ENCODE results near the gene LCORL.
"Not testable (repeated sequence)": the region's sequence is repeated elsewhere in the genome, so short reads cannot be mapped to it uniquely, and the experiment has no call there.

Gene LCORL

GRCh38 chr4:17867276-17867675 is 154.3 kb downstream of the LCORL start:
- Histone ChIP-seq H3K79me2 (ENCODE audit: insufficient read depth, low read length) (no peaks in the 10 kb centered on the region), H3K27me3 (ENCODE audit: insufficient read depth, low read length, poor library complexity, severe bottlenecking) (no peaks in the 10 kb centered on the region), H3K9ac (ENCODE audit: low read depth, low read length, poor library complexity, severe bottlenecking) (no peak overlapping the region), H3K4me1 (ENCODE audit: insufficient read depth, low read length, poor library complexity, severe bottlenecking) (no peaks in the 10 kb centered on the region), H3K9me2 (replicated peaks; ENCODE audit: low read depth, low read length) (peaks cover 5% of the 10 kb centered on the region), H3K4me3 (ENCODE audit: low read length, poor library complexity, severe bottlenecking) (no peak overlapping the region), H3K4me2 (ENCODE audit: low read depth, low read length, poor library complexity, severe bottlenecking) (no peak overlapping the region), H3F3A (ENCODE audit: low read depth) (no peaks in the 10 kb centered on the region), H3K9me3 (ENCODE audit: insufficient read depth, low read depth, low read length) (no peaks in the 10 kb centered on the region), H2AFZ (ENCODE audit: low read length) (no peak overlapping the region), H3K36me3 (ENCODE audit: insufficient read depth, low read length) (no peaks in the 10 kb centered on the region), H4K20me1 (ENCODE audit: insufficient read depth, low read length, poor library complexity, severe bottlenecking) (no peaks in the 10 kb centered on the region)
- TF ChIP-seq EZH2phosphoT487 (IDR thresholded peaks at IDR 0.05; ENCODE audit: borderline replicate concordance), result no peak
- TF ChIP-seq CTCF (conservative IDR thresholded peaks at IDR 0.05; ENCODE audit: low read length), result no peak

- H2AFZ ChIP-seq (ENCODE audit: low read length), result no peak overlapping the region
- no peaks in the 10 kb centered on the region for H3K27me3 ChIP-seq (ENCODE audit: insufficient read depth, low read length, poor library complexity, severe bottlenecking)
- TF ChIP-seq CTCF (conservative IDR thresholded peaks at IDR 0.05; ENCODE audit: low read length) (no peak), EZH2phosphoT487 (IDR thresholded peaks at IDR 0.05; ENCODE audit: borderline replicate concordance) (no peak)
- H3K9ac ChIP-seq (ENCODE audit: low read depth, low read length, poor library complexity, severe bottlenecking), result no peak overlapping the region
- H3K36me3 ChIP-seq (ENCODE audit: insufficient read depth, low read length), result no peaks in the 10 kb centered on the region
- H3F3A ChIP-seq (ENCODE audit: low read depth), result no peaks in the 10 kb centered on the region
- H3K79me2 ChIP-seq (ENCODE audit: insufficient read depth, low read length), result no peaks in the 10 kb centered on the region
- no peaks in the 10 kb centered on the region for H3K4me1 ChIP-seq (ENCODE audit: insufficient read depth, low read length, poor library complexity, severe bottlenecking)
- H3K4me2 ChIP-seq (ENCODE audit: low read depth, low read length, poor library complexity, severe bottlenecking), result no peak overlapping the region
- no peaks in the 10 kb centered on the region for H4K20me1 ChIP-seq (ENCODE audit: insufficient read depth, low read length, poor library complexity, severe bottlenecking)
- H3K9me2 ChIP-seq (replicated peaks; ENCODE audit: low read depth, low read length), result peaks cover 5% of the 10 kb centered on the region
- H3K4me3 ChIP-seq (ENCODE audit: low read length, poor library complexity, severe bottlenecking), result no peak overlapping the region
- no peaks in the 10 kb centered on the region; the same call in 1 of the 2 replicates for H3K9me3 ChIP-seq (ENCODE audit: insufficient read depth, low read depth, low read length)
Measured at GRCh38 chr4:17866810-17867209, 154.7 kb downstream of the LCORL start.

GRCh38 chr4:17865866-17866363 is 155.6 kb downstream of the LCORL start:
- no peaks in the 10 kb centered on the region for H4K20me1 ChIP-seq (ENCODE audit: insufficient read depth, low read length, poor library complexity, severe bottlenecking)
- no peaks in the 10 kb centered on the region for H3K4me1 ChIP-seq (ENCODE audit: insufficient read depth, low read length, poor library complexity, severe bottlenecking)
- no peaks in the 10 kb centered on the region for H3F3A ChIP-seq (ENCODE audit: low read depth)
- H3K27me3 ChIP-seq (ENCODE audit: insufficient read depth, low read length, poor library complexity, severe bottlenecking), result no peaks in the 10 kb centered on the region
- H3K4me3 ChIP-seq (ENCODE audit: low read length, poor library complexity, severe bottlenecking), result no peak overlapping the region
- no peaks in the 10 kb centered on the region for H3K79me2 ChIP-seq (ENCODE audit: insufficient read depth, low read length)
- H2AFZ ChIP-seq (ENCODE audit: low read length), result no peak overlapping the region
- H3K9ac ChIP-seq (ENCODE audit: low read depth, low read length, poor library complexity, severe bottlenecking), result no peak overlapping the region
- no peak overlapping the region for H3K4me2 ChIP-seq (ENCODE audit: low read depth, low read length, poor library complexity, severe bottlenecking)
- H3K9me2 ChIP-seq (replicated peaks; ENCODE audit: low read depth, low read length), result peaks cover 5% of the 10 kb centered on the region
- no peaks in the 10 kb centered on the region; the same call in 1 of the 2 replicates for H3K9me3 ChIP-seq (ENCODE audit: insufficient read depth, low read depth, low read length)
- no peak for TF ChIP-seq CTCF (conservative IDR thresholded peaks at IDR 0.05; ENCODE audit: low read length)
- no peak for TF ChIP-seq EZH2phosphoT487 (IDR thresholded peaks at IDR 0.05; ENCODE audit: borderline replicate concordance)
- no peaks in the 10 kb centered on the region for H3K36me3 ChIP-seq (ENCODE audit: insufficient read depth, low read length)

- not testable (repeated sequence) for H3K4me3 ChIP-seq (ENCODE audit: low read length, poor library complexity, severe bottlenecking); H3F3A ChIP-seq (ENCODE audit: low read depth); H3K27me3 ChIP-seq (ENCODE audit: insufficient read depth, low read length, poor library complexity, severe bottlenecking); H3K9me2 ChIP-seq (replicated peaks; ENCODE audit: low read depth, low read length); H3K79me2 ChIP-seq (ENCODE audit: insufficient read depth, low read length); H3K9me3 ChIP-seq (ENCODE audit: insufficient read depth, low read depth, low read length); H4K20me1 ChIP-seq (ENCODE audit: insufficient read depth, low read length, poor library complexity, severe bottlenecking); H3K4me1 ChIP-seq (ENCODE audit: insufficient read depth, low read length, poor library complexity, severe bottlenecking); H3K36me3 ChIP-seq (ENCODE audit: insufficient read depth, low read length); H2AFZ ChIP-seq (ENCODE audit: low read length); H3K4me2 ChIP-seq (ENCODE audit: low read depth, low read length, poor library complexity, severe bottlenecking); H3K9ac ChIP-seq (ENCODE audit: low read depth, low read length, poor library complexity, severe bottlenecking)
Measured at GRCh38 chr4:17861906-17862305, 159.6 kb downstream of the LCORL start.
